Left ventricle myocardium superior (tissue), 1 donor: ENCODE data around the gene TCFL5. TPM values are rescaled to one million over a fixed set of nuclear protein-coding genes. Genes with fewer than 3 reads are reported as not detected.

Source experiments
- ATAC-seq: fragments of 200-7000 bp; cut with Tn5 transposase; one replicate; pipeline ENCODE4 v1.9.1; 2020; ENCODE audit warnings: mild to moderate bottlenecking, moderate library complexity
- DNase-seq: peaks from one replicate; pipeline ENCODE4 v3.0.0-alpha.2; 2020
- intact Hi-C: fragments of 100-400 bp; cut with micrococcal nuclease; formaldehyde crosslinking; loops from one replicate; pipeline ENCODE4 v1.11.0; 2022
- total RNA-seq: library from RNA; stranded (reverse); fragmentation: NEBNext Ultra II Directional; extraction: Animal tissue kit (Norgen Biotek cat#: 25700); gene quantifications from one replicate; pipeline ENCODE4 v1.2.1, GENCODE V29; 2021
- donor health status: DM: no; HTN: yes; CAD: no; lungs with severe emphysema.

Gene TCFL5
- total RNA-seq, 1 donor from 2014 or later: 6.1 TPM

- intact Hi-C loops: loop anchor here (10.0 kb wide), 1 partner anchor 143 kb away; no protein-coding TSS in a partner anchor
- DNase-seq (no peak), ATAC-seq (no peak)
Observed at GRCh38 chr20:62807444-62808210, 54.0 kb downstream of the TCFL5 start.

GRCh38 chr20:62806383-62807050, 55.1 kb downstream of the TCFL5 start:
- intact Hi-C loops: loop anchor here (10.0 kb wide), 1 partner anchor 142 kb away; no protein-coding TSS in a partner anchor
- ATAC-seq (no peak), DNase-seq (no peak)

- DNase-seq (peak; percentile 64), ATAC-seq (peak; percentile 2)
- intact Hi-C loops: loop anchor here (10.0 kb wide), 1 partner anchor 141 kb away; no protein-coding TSS in a partner anchor
Observed at GRCh38 chr20:62805711-62806382, 55.8 kb downstream of the TCFL5 start.

- DNase-seq (no peak), ATAC-seq (peak; percentile 27)
- intact Hi-C loops: loop anchor here (10.0 kb wide), 1 partner anchor 140 kb away; no protein-coding TSS in a partner anchor
Observed at GRCh38 chr20:62805155-62805710, 56.4 kb downstream of the TCFL5 start.

GRCh38 chr20:62804627-62805154, 56.9 kb downstream of the TCFL5 start, which contains the start of gene OGFR:
Gene OGFR (plus strand): TSS chr20:62804835. CDS start chr20:62804860, 25 bp downstream.
- intact Hi-C loops: loop anchor here (10.0 kb wide), 1 partner anchor 140 kb away; no protein-coding TSS in a partner anchor
- ATAC-seq (peak; percentile 51), DNase-seq (peak; percentile 84)

GRCh38 chr20:62804021-62804626, 57.5 kb downstream of the TCFL5 start:
- ATAC-seq (no peak), DNase-seq (no peak)
- intact Hi-C loops: loop anchor here (10.0 kb wide), 1 partner anchor 139 kb away; no protein-coding TSS in a partner anchor

- peak; percentile 55 for ATAC-seq
- DNase-seq: no peak
- intact Hi-C loops: loop anchor here (10.0 kb wide), 1 partner anchor 137 kb away; no protein-coding TSS in a partner anchor
Observed at GRCh38 chr20:62802026-62802712, 59.5 kb downstream of the TCFL5 start.

- ATAC-seq: peak; percentile 43
- intact Hi-C loops: loop anchor here (10.0 kb wide), 1 partner anchor 137 kb away; no protein-coding TSS in a partner anchor
- no peak for DNase-seq
Observed at GRCh38 chr20:62801284-62802010, 60.2 kb downstream of the TCFL5 start.

GRCh38 chr20:62800314-62801259, 61.0 kb downstream of the TCFL5 start:
- intact Hi-C loops: loop anchor here (10.0 kb wide), 1 partner anchor 136 kb away; no protein-coding TSS in a partner anchor
- no peak for ATAC-seq
- no peak for DNase-seq

- DNase-seq (no peak), ATAC-seq (no peak)
- intact Hi-C loops: loop anchor here (10.0 kb wide), 1 partner anchor 135 kb away; no protein-coding TSS in a partner anchor
Observed at GRCh38 chr20:62799873-62800272, 61.7 kb downstream of the TCFL5 start.

- intact Hi-C loops: no loop called here
- DNase-seq (no peak), ATAC-seq (no peak)
Observed at GRCh38 chr20:62799459-62799858, 62.2 kb downstream of the TCFL5 start.

- DNase-seq (no peak), ATAC-seq (no peak)
- intact Hi-C loops: no loop called here
Observed at GRCh38 chr20:62799036-62799435, 62.6 kb downstream of the TCFL5 start.

- ATAC-seq (no peak), DNase-seq (peak; percentile 32)
- intact Hi-C loops: no loop called here
Observed at GRCh38 chr20:62797671-62798532, 63.7 kb downstream of the TCFL5 start.

GRCh38 chr20:62796699-62797491, 64.7 kb downstream of the TCFL5 start:
- intact Hi-C loops: no loop called here
- peak; percentile 46 for DNase-seq
- peak; percentile 2 for ATAC-seq
